Measurements from ENCODE around the gene HDLBP. TPM values are rescaled to one million over a fixed set of nuclear protein-coding genes. Genes with fewer than 3 reads are reported as not detected.

Gene HDLBP
- total RNA-seq, 2 experiments from 2014 or later = 170 to 176 TPM

DNA sequence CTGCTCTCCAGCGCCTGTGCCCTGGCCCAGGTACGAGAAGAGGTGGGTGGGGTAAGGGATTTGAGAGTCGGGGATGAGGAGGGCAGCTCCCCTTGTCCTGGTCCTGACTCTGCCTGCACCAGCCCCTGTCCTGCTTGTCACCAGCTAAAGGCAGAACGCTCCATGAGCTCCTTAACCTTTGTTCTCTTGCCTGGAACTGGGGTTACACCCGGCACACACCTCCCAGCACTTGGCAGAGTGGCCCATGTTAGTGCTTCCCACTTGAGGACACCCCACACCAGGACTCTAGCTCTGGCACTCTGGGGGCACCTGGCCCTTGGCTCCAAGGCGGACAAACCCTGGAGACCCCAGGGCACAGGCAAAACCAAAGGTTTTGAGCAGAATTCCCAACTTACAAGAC is 107.8 kb downstream of the HDLBP start:
- no peak for DNase-seq (ENCODE audit: low spot score)
- ChIA-PET CTCF (ENCODE audit: unreplicated experiment) (interaction anchor here (0.6 kb wide), 1 partner anchor 9 kb away, joined by 5 read pairs; no protein-coding TSS in a partner anchor), POLR2A (no interaction called here)
- Histone ChIP-seq H2AFZ (ENCODE audit: low read length) (no peak overlapping the region), H3K9me3 (ENCODE audit: low read length) (no peaks in the 10 kb centered on the region), H4K20me1 (ENCODE audit: insufficient read depth, low read length) (no peaks in the 10 kb centered on the region), H3K9me2 (ENCODE audit: insufficient read depth, low read length) (no peaks in the 10 kb centered on the region), H3K4me1 (ENCODE audit: insufficient read depth, low read length, poor library complexity, severe bottlenecking) (no peaks in the 10 kb centered on the region), H3K79me2 (ENCODE audit: insufficient read depth, low read depth, low read length) (no peaks in the 10 kb centered on the region), H3K4me3 (ENCODE audit: low read depth, low read length, poor library complexity, severe bottlenecking) (no peak overlapping the region), H3K36me3 (ENCODE audit: insufficient read depth, low read length) (no peaks in the 10 kb centered on the region), H3K27ac (ENCODE audit: low read depth, low read length, poor library complexity, severe bottlenecking) (no peak overlapping the region), H3K4me2 (ENCODE audit: low read length) (no peak overlapping the region)
- TF ChIP-seq, protein P1, sequence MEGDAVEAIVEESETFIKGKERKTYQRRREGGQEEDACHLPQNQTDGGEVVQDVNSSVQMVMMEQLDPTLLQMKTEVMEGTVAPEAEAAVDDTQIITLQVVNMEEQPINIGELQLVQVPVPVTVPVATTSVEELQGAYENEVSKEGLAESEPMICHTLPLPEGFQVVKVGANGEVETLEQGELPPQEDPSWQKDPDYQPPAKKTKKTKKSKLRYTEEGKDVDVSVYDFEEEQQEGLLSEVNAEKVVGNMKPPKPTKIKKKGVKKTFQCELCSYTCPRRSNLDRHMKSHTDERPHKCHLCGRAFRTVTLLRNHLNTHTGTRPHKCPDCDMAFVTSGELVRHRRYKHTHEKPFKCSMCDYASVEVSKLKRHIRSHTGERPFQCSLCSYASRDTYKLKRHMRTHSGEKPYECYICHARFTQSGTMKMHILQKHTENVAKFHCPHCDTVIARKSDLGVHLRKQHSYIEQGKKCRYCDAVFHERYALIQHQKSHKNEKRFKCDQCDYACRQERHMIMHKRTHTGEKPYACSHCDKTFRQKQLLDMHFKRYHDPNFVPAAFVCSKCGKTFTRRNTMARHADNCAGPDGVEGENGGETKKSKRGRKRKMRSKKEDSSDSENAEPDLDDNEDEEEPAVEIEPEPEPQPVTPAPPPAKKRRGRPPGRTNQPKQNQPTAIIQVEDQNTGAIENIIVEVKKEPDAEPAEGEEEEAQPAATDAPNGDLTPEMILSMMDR (conservative IDR thresholded peaks at IDR 0.05; ENCODE audit: low read length) = no peak
- TF ChIP-seq EZH2phosphoT487 (IDR thresholded peaks at IDR 0.05; ENCODE audit: borderline replicate concordance, low read depth, low read length) = no peak
- intact Hi-C loops (cut with micrococcal nuclease; ENCODE audit: unreplicated experiment) = no loop called here
- no TSS peak for BruUV-seq (replicated peaks)

DNA sequence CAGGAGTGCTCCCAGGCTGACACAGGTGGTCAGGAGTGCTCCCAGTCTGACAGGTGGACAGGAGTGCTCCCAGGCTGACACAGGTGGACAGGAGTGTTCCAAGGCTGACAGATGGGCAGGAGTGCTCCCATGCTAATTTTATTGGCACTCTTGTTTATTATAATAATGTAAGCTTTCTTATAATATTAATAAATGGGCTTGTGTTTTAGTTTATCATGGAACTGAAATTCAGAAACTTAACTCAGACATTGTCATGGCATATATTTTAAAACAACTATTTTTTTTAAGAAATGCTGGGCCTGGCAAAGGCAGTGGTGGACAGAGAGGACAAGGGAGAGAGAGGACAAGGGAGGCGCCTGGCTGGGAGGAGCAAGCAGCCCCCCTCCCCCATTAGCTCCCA is 108.3 kb downstream of the HDLBP start:
- TF ChIP-seq, protein P1 (conservative IDR thresholded peaks at IDR 0.05; ENCODE audit: low read length) = no peak
- TF ChIP-seq EZH2phosphoT487 (IDR thresholded peaks at IDR 0.05; ENCODE audit: borderline replicate concordance, low read depth, low read length) = no peak
- Histone ChIP-seq H3K36me3 (ENCODE audit: insufficient read depth, low read length) (no peaks in the 10 kb centered on the region), H3K9me3 (ENCODE audit: low read length) (no peaks in the 10 kb centered on the region), H3K79me2 (ENCODE audit: insufficient read depth, low read depth, low read length) (no peaks in the 10 kb centered on the region), H3K4me1 (ENCODE audit: insufficient read depth, low read length, poor library complexity, severe bottlenecking) (no peaks in the 10 kb centered on the region), H3K4me3 (ENCODE audit: low read depth, low read length, poor library complexity, severe bottlenecking) (no peak overlapping the region), H3K27ac (ENCODE audit: low read depth, low read length, poor library complexity, severe bottlenecking) (no peak overlapping the region), H3K9me2 (ENCODE audit: insufficient read depth, low read length) (no peaks in the 10 kb centered on the region), H3K4me2 (ENCODE audit: low read length) (no peak overlapping the region), H4K20me1 (ENCODE audit: insufficient read depth, low read length) (no peaks in the 10 kb centered on the region), H2AFZ (ENCODE audit: low read length) (no peak overlapping the region)
- ChIA-PET POLR2A (no interaction called here), CTCF (ENCODE audit: unreplicated experiment) (interaction anchor here (0.6 kb wide), 1 partner anchor 9 kb away, joined by 5 read pairs; no protein-coding TSS in a partner anchor)
- BruUV-seq (replicated peaks) = no TSS peak
- no peak for DNase-seq (ENCODE audit: low spot score)
- intact Hi-C loops (cut with micrococcal nuclease; ENCODE audit: unreplicated experiment) = no loop called here

DNA sequence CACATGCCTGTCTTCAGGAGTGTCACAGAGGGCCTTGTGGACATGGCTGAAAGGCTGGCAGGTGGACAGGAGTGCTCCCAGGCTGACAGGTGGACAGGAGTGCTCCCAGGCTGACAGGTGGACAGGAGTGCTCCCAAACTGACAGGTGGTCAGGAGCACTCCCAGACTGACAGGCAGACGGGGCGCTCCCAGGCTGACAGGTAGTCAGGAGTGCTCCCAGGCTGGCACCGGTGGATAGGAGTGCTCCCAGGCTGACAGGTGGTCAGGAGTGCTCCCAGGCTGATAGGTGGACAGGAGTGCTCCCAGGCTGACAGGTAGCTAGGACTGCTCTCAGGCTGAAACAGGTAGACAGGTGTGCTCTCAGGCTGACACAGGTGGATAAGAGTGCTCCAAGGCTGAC is 110.4 kb downstream of the HDLBP start:
- BruUV-seq (replicated peaks) = no TSS peak
- Histone ChIP-seq H3K4me1 (ENCODE audit: insufficient read depth, low read length, poor library complexity, severe bottlenecking) (no peaks in the 10 kb centered on the region), H3K9me2 (ENCODE audit: insufficient read depth, low read length) (no peaks in the 10 kb centered on the region), H4K20me1 (ENCODE audit: insufficient read depth, low read length) (no peaks in the 10 kb centered on the region), H3K9me3 (ENCODE audit: low read length) (no peaks in the 10 kb centered on the region), H3K27ac (ENCODE audit: low read depth, low read length, poor library complexity, severe bottlenecking) (no peak overlapping the region), H3K36me3 (ENCODE audit: insufficient read depth, low read length) (no peaks in the 10 kb centered on the region), H3K79me2 (ENCODE audit: insufficient read depth, low read depth, low read length) (no peaks in the 10 kb centered on the region), H2AFZ (ENCODE audit: low read length) (no peak overlapping the region), H3K4me3 (ENCODE audit: low read depth, low read length, poor library complexity, severe bottlenecking) (no peak overlapping the region), H3K4me2 (ENCODE audit: low read length) (no peak overlapping the region)
- intact Hi-C loops (cut with micrococcal nuclease; ENCODE audit: unreplicated experiment) = no loop called here
- POLR2A ChIA-PET = no interaction called here
- CTCF ChIA-PET (ENCODE audit: unreplicated experiment) = no interaction called here
- no peak for DNase-seq (ENCODE audit: low spot score)
- TF ChIP-seq, protein P1 (conservative IDR thresholded peaks at IDR 0.05; ENCODE audit: low read length) = no peak
- TF ChIP-seq EZH2phosphoT487 (IDR thresholded peaks at IDR 0.05; ENCODE audit: borderline replicate concordance, low read depth, low read length) = no peak
